Caco-2 (cell line): ENCODE measurements around the gene PFDN2. TPM values are rescaled to one million over a fixed set of nuclear protein-coding genes. Genes with fewer than 3 reads are reported as not detected.

ENCODE experiments used
- BruUV-seq: library from RNA; stranded (reverse); fragments of 400-500 nt; replicated peaks from 2 replicates; lab custom pipeline; 2021; lab: Mats Ljungman, UMichigan
- CTCF ChIA-PET: fragments of 300-600 bp; sonication (Branson Sonifier 250); formaldehyde crosslinking; loops from one replicate; lab custom pipeline; 2022; ENCODE audit warnings: antibody characterized with exemption; lab: Charles Lee
- POLR2A ChIA-PET: fragments of 300-600 bp; sonication (Branson Sonifier 250); formaldehyde crosslinking; loops from one replicate; lab custom pipeline; 2022; ENCODE audit warnings: antibody characterized with exemption; lab: Charles Lee
- DNase-seq, 2 experiments: peaks; one replicate each; pipeline versions ENCODE4 v3.0.0 to v3.0.0-alpha.2; 2020 to 2022
- H3K27me3 ChIP-seq: replicated peaks from 2 replicates; pipeline ENCODE4 v1.6.0; 2011; ENCODE audit warnings: low read length; ENCODE audit not compliant: control insufficient read depth, insufficient read depth
- H3K36me3 ChIP-seq: 2 replicates; pipeline ENCODE4 v1.5.1; 2011; ENCODE audit warnings: low read length; ENCODE audit not compliant: control insufficient read depth, insufficient read depth
- H3K4me1 ChIP-seq: fragments of 250-450 bp; sonication (Bioruptor Pico); 2 replicates; pipeline ENCODE4 v1.5.1; 2020; ENCODE audit warnings: mild to moderate bottlenecking
- H3K4me3 ChIP-seq: 2 replicates; pipeline ENCODE4 v1.5.1; 2011; ENCODE audit warnings: low read depth, mild to moderate bottlenecking, control low read depth, low read length
- H3K9me3 ChIP-seq: fragments of 250-450 bp; sonication (Bioruptor Pico); 2 replicates; pipeline ENCODE4 v1.5.1; 2020; ENCODE audit warnings: mild to moderate bottlenecking, moderate library complexity
- H3K27ac Mint-ChIP-seq: one replicate; pipeline ENCODE4 v1.8.0; 2022; ENCODE audit warnings: mixed read lengths; ENCODE audit not compliant: unreplicated experiment
- H3K27me3 Mint-ChIP-seq: one replicate; pipeline ENCODE4 v1.8.0; 2022; ENCODE audit warnings: mixed read lengths; ENCODE audit not compliant: insufficient read depth, unreplicated experiment
- H3K36me3 Mint-ChIP-seq: one replicate; pipeline ENCODE4 v1.8.0; 2022; ENCODE audit warnings: mild to moderate bottlenecking, mixed read lengths; ENCODE audit not compliant: insufficient read depth, unreplicated experiment
- H3K4me1 Mint-ChIP-seq: one replicate; pipeline ENCODE4 v1.8.0; 2022; ENCODE audit warnings: low read depth, mixed read lengths; ENCODE audit not compliant: unreplicated experiment
- H3K4me3 Mint-ChIP-seq: one replicate; pipeline ENCODE4 v1.8.0; 2022; ENCODE audit warnings: mild to moderate bottlenecking, moderate library complexity, mixed read lengths; ENCODE audit not compliant: unreplicated experiment
- H3K9me3 Mint-ChIP-seq: one replicate; pipeline ENCODE4 v1.8.0; 2022; ENCODE audit warnings: mixed read lengths; ENCODE audit not compliant: unreplicated experiment
- CTCF ChIP-seq, 2 experiments: fragments of 200-600 bp in 1 of 2; IDR thresholded peaks; 1 replicate in 1 of 2; 2 replicates in 1 of 2; pipeline versions ENCODE4 v1.5.1 to v1.8.0; 2011 to 2022; ENCODE audit warnings: antibody characterized with exemption in 1 of 2, control low read depth in 1 of 2, inconsistent platforms in 1 of 2, low read depth in 1 of 2, low read length in 1 of 2, mild to moderate bottlenecking in 1 of 2, moderate library complexity in 1 of 2; ENCODE audit not compliant: insufficient read depth in 1 of 2, severe bottlenecking in 1 of 2, unreplicated experiment in 1 of 2
- intact Hi-C: fragments of 100-400 bp; cut with micrococcal nuclease; formaldehyde crosslinking; loops from one replicate; pipeline ENCODE4 v1.10.0; 2022; ENCODE audit not compliant: unreplicated experiment
- total RNA-seq: library from RNA; stranded (reverse); gene quantifications from 2 replicates; pipeline ENCODE4 v1.2.3, GENCODE V29; 2022

PFDN2 gene
- total RNA-seq, 1 experiment from 2014 or later = 88.0 TPM

DNA sequence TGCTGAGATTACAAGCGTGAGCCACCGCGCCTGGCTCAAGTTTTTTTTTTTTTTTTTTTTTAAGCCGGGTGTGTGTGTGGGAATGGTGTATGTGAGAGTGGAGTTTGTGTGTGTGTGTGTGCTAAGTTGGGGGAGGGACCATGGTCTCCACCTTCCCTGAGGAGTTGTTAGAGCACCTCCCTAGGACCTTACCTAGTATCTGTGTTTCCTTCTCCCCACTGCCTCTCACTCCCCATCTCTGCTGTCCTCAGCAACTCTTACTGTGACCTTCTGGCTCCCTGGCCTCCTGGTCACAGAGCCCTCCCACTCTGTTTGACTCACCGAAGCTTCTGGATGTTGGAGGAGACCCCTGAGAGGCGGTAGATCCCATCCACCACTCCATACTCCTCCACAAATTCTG is 58.5 kb downstream of the PFDN2 start:
- intact Hi-C loops = no loop called here
- no peak for TF ChIP-seq CTCF (IDR thresholded peaks at IDR 0.05; ENCODE audit: insufficient read depth in 1 of 2, low read depth in 1 of 2, low read length in 1 of 2, severe bottlenecking in 1 of 2, unreplicated experiment in 1 of 2)
- ChIA-PET POLR2A (no interaction called here), CTCF (no interaction called here)
- Histone ChIP-seq H3K27me3 (no peaks in the 10 kb centered on the region), H3K4me3 (no peak overlapping the region), H3K9me3 (no peaks in the 10 kb centered on the region), H3K4me1 (no peaks in the 10 kb centered on the region), H3K36me3 (no peaks in the 10 kb centered on the region)
- Mint-ChIP-seq H3K4me1 (no peaks in the 10 kb centered on the region), H3K4me3 (no peak overlapping the region), H3K9me3 (no peaks in the 10 kb centered on the region), H3K36me3 (no peaks in the 10 kb centered on the region), H3K27me3 (no peaks in the 10 kb centered on the region), H3K27ac (no peak overlapping the region)
- BruUV-seq = no TSS peak
- DNase-seq = no peak

DNA sequence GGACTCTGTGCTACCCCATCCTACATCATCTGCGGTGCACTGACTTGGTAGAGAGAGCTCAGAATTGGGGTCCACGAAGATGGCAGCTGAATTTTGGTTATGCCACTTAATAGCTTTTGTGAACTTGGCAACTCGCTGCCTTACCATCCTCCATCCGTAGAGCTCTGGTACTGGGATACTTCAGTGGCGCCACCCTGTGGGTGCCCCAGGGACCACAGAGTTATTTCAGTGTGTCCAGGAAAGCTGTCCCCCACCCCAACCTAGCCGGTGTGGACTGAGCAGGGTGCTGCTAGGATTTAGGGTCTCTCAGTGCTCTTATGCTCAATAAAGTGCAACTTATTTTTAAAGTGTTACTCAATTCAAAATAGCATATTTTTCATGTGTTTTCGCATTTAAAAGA is 63.0 kb downstream of the PFDN2 start:
- no TSS peak for BruUV-seq
- peaks cover 6% of the 10 kb centered on the region for H3K4me1 Mint-ChIP-seq
- H3K27me3 ChIP-seq = no peaks in the 10 kb centered on the region
- ChIA-PET CTCF (interaction anchor here (1.3 kb wide), 1 partner anchor 9 kb away, joined by 4 read pairs; the partner anchor contains the start of gene USF1), POLR2A (no interaction called here)
- H3K36me3 ChIP-seq = no peaks in the 10 kb centered on the region
- H3K27me3 Mint-ChIP-seq = no peaks in the 10 kb centered on the region
- no peaks in the 10 kb centered on the region for H3K36me3 Mint-ChIP-seq
- no peak overlapping the region for H3K4me3 ChIP-seq
- no peak overlapping the region for H3K27ac Mint-ChIP-seq
- H3K4me1 ChIP-seq = peaks cover 6% of the 10 kb centered on the region
- intact Hi-C loops = no loop called here
- DNase-seq = no peak
- no peak overlapping the region for H3K4me3 Mint-ChIP-seq
- no peak for TF ChIP-seq CTCF (IDR thresholded peaks at IDR 0.05; ENCODE audit: insufficient read depth in 1 of 2, low read depth in 1 of 2, low read length in 1 of 2, severe bottlenecking in 1 of 2, unreplicated experiment in 1 of 2)
- no peaks in the 10 kb centered on the region for H3K9me3 Mint-ChIP-seq
- H3K9me3 ChIP-seq = no peaks in the 10 kb centered on the region

GRCh38 chr1:161054232-161054631 is 63.6 kb downstream of the PFDN2 start:
- H3K4me3 ChIP-seq = no peak overlapping the region
- no peak overlapping the region for H3K27ac Mint-ChIP-seq
- ChIA-PET POLR2A (no interaction called here), CTCF (interaction anchor here (1.3 kb wide), 1 partner anchor 8 kb away, joined by 4 read pairs; the partner anchor contains the start of gene USF1)
- DNase-seq = no peak
- peaks cover under 1% of the 10 kb centered on the region for H3K9me3 Mint-ChIP-seq
- intact Hi-C loops = no loop called here
- H3K36me3 ChIP-seq = no peaks in the 10 kb centered on the region; the same call in 1 of the 2 replicates
- H3K27me3 ChIP-seq = no peaks in the 10 kb centered on the region
- 0 out of 2 replicates have a peak, but pooled peaks cover 4% of the 10 kb centered on the region for H3K9me3 ChIP-seq
- no peak for TF ChIP-seq CTCF (IDR thresholded peaks at IDR 0.05; ENCODE audit: insufficient read depth in 1 of 2, low read depth in 1 of 2, low read length in 1 of 2, severe bottlenecking in 1 of 2, unreplicated experiment in 1 of 2)
- no peaks in the 10 kb centered on the region for H3K36me3 Mint-ChIP-seq
- H3K4me1 Mint-ChIP-seq = peaks cover 6% of the 10 kb centered on the region
- peaks cover 6% of the 10 kb centered on the region for H3K4me1 ChIP-seq
- H3K4me3 Mint-ChIP-seq = no peak overlapping the region
- H3K27me3 Mint-ChIP-seq = no peaks in the 10 kb centered on the region
- BruUV-seq = no TSS peak
